GM21381 (cell line): Measurements from ENCODE around the gene MTHFSD.

Source experiments
- ATAC-seq: cut with Tn5 transposase; IDR thresholded peaks from one replicate; pipeline ENCODE4 v1.9.1; 2021; ENCODE audit warnings: mild to moderate bottlenecking, moderate library complexity; ENCODE audit not compliant: unreplicated experiment

MTHFSD gene

GRCh38 chr16:86505185-86505898 is 49.7 kb downstream of the MTHFSD start:
- no peak for ATAC-seq

GRCh38 chr16:86504315-86505184 is 50.5 kb downstream of the MTHFSD start:
- no peak for ATAC-seq

GRCh38 chr16:86503830-86504229 is 51.2 kb downstream of the MTHFSD start:
- no peak for ATAC-seq

GRCh38 chr16:86502856-86503748 is 51.9 kb downstream of the MTHFSD start:
- no peak for ATAC-seq

- ATAC-seq: no peak
Observed at GRCh38 chr16:86501989-86502855, 52.8 kb downstream of the MTHFSD start.

- ATAC-seq: no peak
Observed at GRCh38 chr16:86500708-86501510, 54.1 kb downstream of the MTHFSD start.

GRCh38 chr16:86499889-86500707 is 54.9 kb downstream of the MTHFSD start:
- no peak for ATAC-seq

- ATAC-seq: no peak
Observed at GRCh38 chr16:86499440-86499786, 55.6 kb downstream of the MTHFSD start.

- ATAC-seq: no peak
Observed at GRCh38 chr16:86498671-86499439, 56.2 kb downstream of the MTHFSD start.

- no peak for ATAC-seq
Observed at GRCh38 chr16:86498155-86498670, 56.8 kb downstream of the MTHFSD start.

- ATAC-seq: no peak
Observed at GRCh38 chr16:86497551-86498021, 57.4 kb downstream of the MTHFSD start.

- no peak for ATAC-seq
Observed at GRCh38 chr16:86496929-86497461, 58.0 kb downstream of the MTHFSD start.

- no peak for ATAC-seq
Observed at GRCh38 chr16:86496262-86496928, 58.6 kb downstream of the MTHFSD start.

GRCh38 chr16:86495756-86496261 is 59.2 kb downstream of the MTHFSD start:
- no peak for ATAC-seq

- ATAC-seq: no peak
Observed at GRCh38 chr16:86495357-86495701, 59.7 kb downstream of the MTHFSD start.

- ATAC-seq: no peak
Observed at GRCh38 chr16:86494565-86495356, 60.3 kb downstream of the MTHFSD start.
